ENCODE data around the gene COX19.

The COX19 gene

GRCh38 chr7:1020849-1021251, 45.5 kb upstream of the COX19 start:
- no peak for DNase-seq (ENCODE audit: low read depth)

GRCh38 chr7:1019789-1020610, 44.7 kb upstream of the COX19 start:
- H3K4me3 ChIP-seq (ENCODE audit: low read depth, low read length): no peak overlapping the region
- DNase-seq (ENCODE audit: low read depth): no peak
- TF ChIP-seq CTCF (IDR thresholded peaks at IDR 0.05; ENCODE audit: control insufficient read depth, extremely low read depth, insufficient read depth): no peak

More at GRCh38 chr7:1020849-1021251, 45.5 kb upstream of the COX19 start:
- H3K4me3 ChIP-seq (ENCODE audit: low read depth, low read length): no peak overlapping the region
- TF ChIP-seq CTCF (IDR thresholded peaks at IDR 0.05; ENCODE audit: control insufficient read depth, extremely low read depth, insufficient read depth): no peak

GRCh38 chr7:1019255-1019785, 44.0 kb upstream of the COX19 start:
- TF ChIP-seq CTCF (IDR thresholded peaks at IDR 0.05; ENCODE audit: control insufficient read depth, extremely low read depth, insufficient read depth): no peak
- no peak for DNase-seq (ENCODE audit: low read depth)
- no peak overlapping the region for H3K4me3 ChIP-seq (ENCODE audit: low read depth, low read length)

- DNase-seq (ENCODE audit: low read depth): no peak
- no peak overlapping the region for H3K4me3 ChIP-seq (ENCODE audit: low read depth, low read length)
- TF ChIP-seq CTCF (IDR thresholded peaks at IDR 0.05; ENCODE audit: control insufficient read depth, extremely low read depth, insufficient read depth): no peak
These were observed 43.0 kb upstream of the COX19 start for GRCh38 chr7:1018334-1018695.

- DNase-seq (ENCODE audit: low read depth): no peak
- TF ChIP-seq CTCF (IDR thresholded peaks at IDR 0.05; ENCODE audit: control insufficient read depth, extremely low read depth, insufficient read depth): no peak
- H3K4me3 ChIP-seq (ENCODE audit: low read depth, low read length): no peak overlapping the region
These were observed 42.4 kb upstream of the COX19 start for GRCh38 chr7:1017586-1018333.

GRCh38 chr7:1016577-1017531, 41.5 kb upstream of the COX19 start:
- no peak overlapping the region for H3K4me3 ChIP-seq (ENCODE audit: low read depth, low read length)
- DNase-seq (ENCODE audit: low read depth): no peak
- TF ChIP-seq CTCF (IDR thresholded peaks at IDR 0.05; ENCODE audit: control insufficient read depth, extremely low read depth, insufficient read depth): no peak
